ENCODE data around the gene KRTAP5-10. TPM values are rescaled to one million over a fixed set of nuclear protein-coding genes. Genes with fewer than 3 reads are reported as not detected.

KRTAP5-10 gene
- total RNA-seq, 1 experiment from 2014 or later: 0.20 TPM

GRCh38 chr11:71544525-71545214 lies 20.7 kb upstream of the KRTAP5-10 start:
- no peak overlapping the region for H3K4me2 ChIP-seq (ENCODE audit: low read length)
- no peaks in the 10 kb centered on the region for H3K9me3 ChIP-seq (ENCODE audit: control insufficient read depth in 1 of 2, insufficient read depth in 1 of 2, low read depth in 1 of 2, low read length in 2 of 2)
- intact Hi-C loops (cut with micrococcal nuclease): no loop called here
- no peaks in the 10 kb centered on the region for H3K9me2 ChIP-seq (ENCODE audit: insufficient read depth)
- POLR2A ChIA-PET: no interaction called here
- no peak overlapping the region for H3K9ac ChIP-seq (ENCODE audit: low read length)
- BruUV-seq (replicated peaks): no TSS peak
- no peak for DNase-seq (ENCODE audit: low read depth, low spot score)
- no peaks in the 10 kb centered on the region for H3K79me2 ChIP-seq (ENCODE audit: insufficient read depth, low read length)
- CTCF ChIA-PET: no interaction called here
- no peak overlapping the region for H3K27ac ChIP-seq (ENCODE audit: low read depth, low read length)
- H3K27me3 ChIP-seq (ENCODE audit: insufficient read depth, low read length): peaks cover 9% of the 10 kb centered on the region; the same call in 1 of the 2 replicates
- no peaks in the 10 kb centered on the region for H4K20me1 ChIP-seq (ENCODE audit: insufficient read depth)
- no peaks in the 10 kb centered on the region for H3K36me3 ChIP-seq (ENCODE audit: control insufficient read depth in 1 of 2, insufficient read depth in 2 of 2, low read length in 2 of 2)
- ATAC-seq: no peak
- TF ChIP-seq EGR1 (IDR thresholded peaks at IDR 0.05; ENCODE audit: low read depth) (no peak), EZH2 (IDR thresholded peaks at IDR 0.05) (no peak), ZNF274 (IDR thresholded peaks at IDR 0.05; ENCODE audit: low read depth, low read length) (no peak), EZH2phosphoT487 (IDR thresholded peaks at IDR 0.05; ENCODE audit: borderline replicate concordance) (no peak), RAD21 (IDR thresholded peaks at IDR 0.05; ENCODE audit: low read depth) (no peak), REST (IDR thresholded peaks at IDR 0.05; ENCODE audit: low read depth) (no peak), CBX3 (IDR thresholded peaks at IDR 0.05; ENCODE audit: low read depth) (no peak), CTCF (IDR thresholded peaks at IDR 0.05 in 2 of 3, conservative IDR thresholded peaks at IDR 0.05 in 1 of 3; ENCODE audit: borderline replicate concordance in 1 of 3, insufficient read depth in 1 of 3, low read depth in 2 of 3, low read length in 2 of 3) (no peak)
- TF ChIP-seq, protein P1, sequence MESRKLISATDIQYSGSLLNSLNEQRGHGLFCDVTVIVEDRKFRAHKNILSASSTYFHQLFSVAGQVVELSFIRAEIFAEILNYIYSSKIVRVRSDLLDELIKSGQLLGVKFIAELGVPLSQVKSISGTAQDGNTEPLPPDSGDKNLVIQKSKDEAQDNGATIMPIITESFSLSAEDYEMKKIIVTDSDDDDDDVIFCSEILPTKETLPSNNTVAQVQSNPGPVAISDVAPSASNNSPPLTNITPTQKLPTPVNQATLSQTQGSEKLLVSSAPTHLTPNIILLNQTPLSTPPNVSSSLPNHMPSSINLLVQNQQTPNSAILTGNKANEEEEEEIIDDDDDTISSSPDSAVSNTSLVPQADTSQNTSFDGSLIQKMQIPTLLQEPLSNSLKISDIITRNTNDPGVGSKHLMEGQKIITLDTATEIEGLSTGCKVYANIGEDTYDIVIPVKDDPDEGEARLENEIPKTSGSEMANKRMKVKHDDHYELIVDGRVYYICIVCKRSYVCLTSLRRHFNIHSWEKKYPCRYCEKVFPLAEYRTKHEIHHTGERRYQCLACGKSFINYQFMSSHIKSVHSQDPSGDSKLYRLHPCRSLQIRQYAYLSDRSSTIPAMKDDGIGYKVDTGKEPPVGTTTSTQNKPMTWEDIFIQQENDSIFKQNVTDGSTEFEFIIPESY (IDR thresholded peaks at IDR 0.05; ENCODE audit: extremely low read depth, insufficient replicate concordance, low read length): no peak
- no peak overlapping the region for H3K4me3 ChIP-seq (replicated peaks in 1 of 2; ENCODE audit: low read depth in 1 of 2, low read length in 2 of 2)
- RAD21 ChIA-PET (ENCODE audit: low non-redundant PET in 1 of 2, low total read pairs in 2 of 2, uncharacterized antibody in 2 of 2, unreplicated experiment in 2 of 2): no interaction called here
- H3K4me1 ChIP-seq (ENCODE audit: control insufficient read depth in 1 of 2, insufficient read depth in 2 of 2, low read length in 2 of 2): peaks cover 0 to 11% of the 10 kb centered on the region in 2 experiments; a peak in 2 of 4 replicates
- H2AFZ ChIP-seq (ENCODE audit: low read depth, low read length, poor library complexity, severe bottlenecking): no peak overlapping the region

Data from HCT116 (cell line).